HG03432 (cell line): ENCODE data around the gene SYN1.

Experiments used
- ATAC-seq: cut with Tn5 transposase; IDR thresholded peaks from one replicate; pipeline ENCODE4 v1.9.1; 2021; ENCODE audit warnings: mild to moderate bottlenecking, moderate library complexity; ENCODE audit not compliant: unreplicated experiment

The SYN1 gene

DNA sequence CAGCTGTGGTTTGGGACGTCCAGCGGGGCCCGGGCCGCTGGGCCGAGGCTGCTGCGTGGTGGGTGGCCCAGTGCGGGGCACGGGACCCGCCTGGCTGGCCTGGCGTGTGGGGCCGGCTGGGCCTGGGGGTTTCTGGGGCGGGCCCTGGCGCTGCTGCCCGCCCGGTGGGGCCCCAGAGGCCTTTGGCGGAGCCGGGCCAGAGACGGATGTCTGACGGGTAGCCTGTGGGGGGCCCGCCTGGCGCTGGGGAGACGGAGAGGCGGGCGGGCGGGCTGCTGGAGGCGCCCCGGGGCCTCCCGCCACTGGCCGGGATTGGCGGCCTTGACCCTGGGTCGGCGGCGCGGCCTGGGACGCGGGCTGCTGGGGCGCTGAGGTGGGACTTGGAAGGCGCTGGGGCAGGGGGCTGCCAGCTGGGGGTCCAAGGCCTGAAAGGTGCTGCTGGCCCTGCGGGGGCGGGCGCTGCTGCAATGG, 45.5 kb downstream of the SYN1 start:
- ATAC-seq = no peak

- no peak for ATAC-seq
Observed at GRCh38 chrX:47573341-47574075, 46.1 kb downstream of the SYN1 start.

DNA sequence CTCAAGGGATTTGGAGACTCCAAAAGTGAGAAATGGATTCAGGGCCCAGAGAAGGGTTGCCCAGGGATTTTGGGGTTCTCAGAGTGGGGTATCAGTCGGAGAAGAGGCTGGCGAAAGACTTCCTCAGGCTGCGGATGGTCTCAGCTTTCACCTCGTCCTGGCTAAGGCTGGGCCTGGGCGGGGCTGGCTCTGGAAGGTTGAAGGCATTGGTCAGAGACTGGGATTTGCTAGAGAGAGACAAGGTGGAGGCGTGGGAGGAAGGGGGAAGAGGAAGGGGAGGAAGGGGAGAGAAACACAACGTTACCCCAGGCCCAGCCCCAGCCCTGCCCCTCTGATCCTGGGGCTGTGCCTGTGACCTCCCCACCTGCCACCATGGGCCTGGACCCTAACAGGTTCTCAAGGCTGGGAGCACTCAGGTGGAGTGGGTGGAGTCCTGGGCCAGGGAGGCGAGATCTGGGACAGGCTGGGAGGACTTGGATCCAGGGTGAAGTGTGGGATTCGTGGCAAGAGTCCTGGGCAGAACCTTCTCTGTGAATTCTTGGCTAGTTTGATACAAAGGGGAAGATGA, 46.8 kb downstream of the SYN1 start:
- no peak for ATAC-seq

- ATAC-seq = no peak
Observed at GRCh38 chrX:47571896-47572295, 47.8 kb downstream of the SYN1 start.

GRCh38 chrX:47571215-47571614, 48.4 kb downstream of the SYN1 start:
- no peak for ATAC-seq

GRCh38 chrX:47570794-47571193, 48.9 kb downstream of the SYN1 start:
- no peak for ATAC-seq

DNA sequence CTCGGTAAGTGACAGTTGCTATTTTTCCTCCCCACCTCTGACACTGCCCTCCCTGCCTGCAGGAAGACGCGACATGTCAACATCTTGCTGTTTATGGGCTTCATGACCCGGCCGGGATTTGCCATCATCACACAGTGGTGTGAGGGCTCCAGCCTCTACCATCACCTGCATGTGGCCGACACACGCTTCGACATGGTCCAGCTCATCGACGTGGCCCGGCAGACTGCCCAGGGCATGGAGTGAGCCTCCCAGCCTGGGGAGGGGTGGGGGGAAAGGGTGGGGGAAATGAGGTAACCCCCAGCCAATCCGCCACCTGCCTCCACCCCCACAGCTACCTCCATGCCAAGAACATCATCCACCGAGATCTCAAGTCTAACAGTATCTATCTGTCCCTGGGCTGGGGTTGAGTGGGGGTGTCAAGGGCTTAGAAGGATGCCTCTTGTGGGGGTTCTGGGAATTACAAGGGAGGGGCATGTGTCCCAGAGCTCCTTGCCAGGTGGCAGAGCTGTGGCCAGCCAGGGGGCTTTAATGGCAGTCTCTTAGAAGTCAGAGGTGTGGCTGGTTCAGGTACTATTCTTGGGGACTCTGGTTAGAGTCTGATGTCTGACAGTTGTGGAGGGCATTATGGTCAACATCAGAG, 50.9 kb downstream of the SYN1 start:
- ATAC-seq = no peak

GRCh38 chrX:47566841-47567240, 52.8 kb downstream of the SYN1 start:
- ATAC-seq = no peak

GRCh38 chrX:47564438-47565085, 55.1 kb downstream of the SYN1 start:
- no peak for ATAC-seq

DNA sequence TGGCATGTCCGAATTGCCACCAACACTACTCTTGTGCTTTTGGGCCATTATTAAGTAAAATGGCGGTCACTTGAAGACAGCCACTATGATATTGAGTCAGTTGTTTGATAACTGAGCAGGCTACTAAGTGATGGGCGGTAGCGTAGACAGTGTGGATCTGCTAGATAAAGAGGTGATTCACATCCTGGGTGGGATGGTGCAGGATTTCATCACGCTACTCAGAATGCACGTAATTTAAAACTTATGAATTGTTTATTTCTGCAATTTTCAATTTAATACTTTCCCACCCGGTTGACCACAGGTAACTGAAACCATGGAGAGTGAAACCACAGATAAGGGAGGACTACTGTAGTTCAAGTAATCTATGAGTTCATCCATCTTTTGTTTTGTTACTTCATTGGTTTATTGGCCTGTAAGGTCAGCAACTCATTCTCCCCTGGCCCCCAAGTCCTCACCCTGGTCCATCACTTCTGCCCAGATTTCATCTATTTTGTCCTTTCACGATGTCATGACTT, 55.8 kb downstream of the SYN1 start:
- no peak for ATAC-seq

- ATAC-seq = no peak
Observed at GRCh38 chrX:47562615-47563243, 56.9 kb downstream of the SYN1 start.

GRCh38 chrX:47561659-47562151, 58.0 kb downstream of the SYN1 start:
- no peak for ATAC-seq

DNA sequence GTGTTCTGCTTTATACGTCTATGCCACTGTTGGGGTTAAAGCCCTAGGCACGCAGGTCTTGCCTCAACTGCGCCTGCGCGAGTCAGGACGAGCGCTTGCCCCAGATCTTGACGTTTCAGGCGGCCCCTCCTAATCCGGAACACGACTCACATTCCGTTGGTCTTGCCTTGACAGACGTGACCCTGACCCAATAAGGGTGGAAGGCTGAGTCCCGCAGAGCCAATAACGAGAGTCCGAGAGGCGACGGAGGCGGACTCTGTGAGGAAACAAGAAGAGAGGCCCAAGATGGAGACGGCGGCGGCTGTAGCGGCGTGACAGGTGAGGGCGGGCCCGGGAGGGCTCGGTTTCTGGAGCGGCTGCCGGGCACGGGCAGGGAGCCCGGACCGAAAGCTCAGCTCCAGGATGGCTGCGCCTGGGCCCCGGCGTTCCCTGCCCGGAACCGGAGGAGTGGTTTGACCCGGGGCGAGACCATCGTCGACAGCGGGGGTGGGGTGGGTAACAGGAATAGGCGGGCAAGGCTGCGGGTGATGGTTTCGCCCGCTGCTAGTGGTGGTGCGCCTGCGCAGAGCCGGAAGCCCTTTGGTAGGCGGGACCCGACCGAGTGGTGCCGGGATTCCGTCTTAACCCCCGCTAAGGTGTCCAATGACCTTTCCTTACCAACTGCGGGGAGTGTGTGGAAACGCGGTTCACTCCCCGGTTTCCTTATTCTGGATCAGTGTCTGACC, 58.6 kb downstream of the SYN1 start, which contains the start of gene ARAF:
Gene ARAF, plus strand, starts transcription at position 272 of the 725 bp plus-strand sequence. CDS start 1,763 bp downstream, outside the sequence.
- ATAC-seq = peak; percentile 90

- peak; percentile 1 for ATAC-seq
Observed at GRCh38 chrX:47560179-47560933, 59.3 kb downstream of the SYN1 start.

GRCh38 chrX:47558436-47558835, 61.2 kb downstream of the SYN1 start:
- ATAC-seq = no peak

DNA sequence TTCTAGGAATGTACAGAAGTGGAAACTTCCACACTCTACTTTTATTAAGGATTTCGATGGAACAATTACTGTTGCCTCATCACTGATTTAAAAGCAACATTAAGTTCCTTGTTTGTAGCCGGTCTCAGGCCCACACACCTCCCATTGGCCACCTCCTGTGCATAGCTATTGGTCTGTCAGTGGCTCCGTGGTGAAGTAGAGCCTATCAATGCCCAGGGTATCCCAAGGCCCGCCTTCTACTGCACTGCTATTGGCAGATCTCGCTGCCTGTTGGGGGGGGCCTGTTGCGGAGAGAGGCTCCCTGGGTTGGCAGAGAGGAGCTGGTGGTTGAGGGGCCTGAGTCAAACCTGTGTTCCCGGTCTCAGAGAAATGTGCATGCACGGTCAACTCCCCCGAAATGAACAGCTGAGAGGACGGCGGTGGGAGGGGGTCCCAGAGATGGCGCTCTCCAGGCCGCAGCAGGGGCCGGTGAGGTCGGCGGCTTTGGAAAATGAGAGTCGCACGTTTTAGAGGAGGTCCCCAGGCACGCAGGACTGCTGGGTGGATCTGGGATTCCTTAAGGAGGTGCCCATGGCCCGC, 63.5 kb downstream of the SYN1 start:
- peak; percentile 88 for ATAC-seq

- ATAC-seq = no peak
Observed at GRCh38 chrX:47543496-47543895, 76.2 kb downstream of the SYN1 start.

GRCh38 chrX:47540754-47541538, 78.7 kb downstream of the SYN1 start:
- no peak for ATAC-seq
